Neural progenitor cell (in vitro differentiated cells): ENCODE measurements around the gene FBXL15.

ENCODE experiments used
- CTCF ChIP-seq: fragments of 200-600 bp; sonication (generic); IDR thresholded peaks from 2 replicates; pipeline ENCODE4 v1.5.1; 2017; ENCODE audit warnings: antibody characterized with exemption, mild to moderate bottlenecking
- EZH2 ChIP-seq: fragments of 200-600 bp; sonication (generic); IDR thresholded peaks from 2 replicates; pipeline ENCODE4 v1.6.1; 2017; ENCODE audit warnings: antibody characterized with exemption, mild to moderate bottlenecking, moderate library complexity
- EZH2phosphoT487 ChIP-seq: fragments of 200-600 bp; sonication (generic); IDR thresholded peaks from 2 replicates; pipeline ENCODE4 v1.6.1; 2017; ENCODE audit warnings: antibody characterized with exemption

GRCh38 chr10:102407425-102408130 is 13.1 kb upstream of the FBXL15 start:
- TF ChIP-seq CTCF (no peak), EZH2phosphoT487 (no peak), EZH2 (no peak)
